ENCODE measurements around the gene MLN. TPM values are rescaled to one million over a fixed set of nuclear protein-coding genes. Genes with fewer than 3 reads are reported as not detected.

MLN gene
- total RNA-seq, 2 experiments from 2014 or later, result not detected

GRCh38 chr6:33788694-33789549 lies 14.9 kb downstream of the MLN start, which contains the start of gene LEMD2:
TSS of gene LEMD2 (minus strand) at chr6:33789130. CDS start at chr6:33789116, 14 bp downstream.
- ChIA-PET CTCF (interaction anchor here (0.5 to 1.1 kb wide), 2 partner anchors 106 to 126 kb away, joined by 3 to 4 read pairs; no protein-coding TSS in a partner anchor), POLR2A (no interaction called here)
- Mint-ChIP-seq H3K4me1 (peaks cover 48% of the 10 kb centered on the region), H3K36me3 (ENCODE audit: low read depth) (peaks cover 26% of the 10 kb centered on the region), H3K27ac (peak within 1 kb of the TSS; percentile 95), H3K4me3 (peak within 1 kb of the TSS; percentile 85), H3K27me3 (peaks cover 5% of the 10 kb centered on the region), H3K9me3 (no peaks in the 10 kb centered on the region)
- DNase-seq, result peak; percentile 89

- Mint-ChIP-seq H3K9me3 (no peaks in the 10 kb centered on the region), H3K36me3 (ENCODE audit: low read depth) (peaks cover 33% of the 10 kb centered on the region), H3K27ac (peak overlapping the region; percentile 95), H3K27me3 (peaks cover 3% of the 10 kb centered on the region), H3K4me3 (peak overlapping the region; percentile 85), H3K4me1 (peaks cover 49% of the 10 kb centered on the region)
- ChIA-PET POLR2A (interaction anchor here (0.6 to 0.7 kb wide), 3 partner anchors 10 to 469 kb away, joined by 3 read pairs; no protein-coding TSS in a partner anchor), CTCF (interaction anchor here (0.5 to 1.5 kb wide), 4 partner anchors 10 to 240 kb away, joined by 3 to 4 read pairs (median 4); no protein-coding TSS in a partner anchor)
- peak; percentile 69 for DNase-seq
Observed at GRCh38 chr6:33787954-33788693, 15.7 kb downstream of the MLN start.

GRCh38 chr6:33787346-33787953 lies 16.4 kb downstream of the MLN start:
- no peaks in the 10 kb centered on the region for H3K9me3 Mint-ChIP-seq
- CTCF ChIA-PET, result interaction anchor here (0.6 to 1.5 kb wide), 3 partner anchors 9 to 241 kb away, joined by 3 to 4 read pairs (median 4); no protein-coding TSS in a partner anchor
- DNase-seq, result no peak
- peaks cover 49% of the 10 kb centered on the region for H3K4me1 Mint-ChIP-seq
- POLR2A ChIA-PET, result interaction anchor here (0.6 to 0.7 kb wide), 3 partner anchors 11 to 469 kb away, joined by 3 read pairs; no protein-coding TSS in a partner anchor
- H3K4me3 Mint-ChIP-seq, result peak overlapping the region; percentile 85
- no peaks in the 10 kb centered on the region for H3K27me3 Mint-ChIP-seq
- peak overlapping the region; percentile 95 for H3K27ac Mint-ChIP-seq
- peaks cover 37% of the 10 kb centered on the region for H3K36me3 Mint-ChIP-seq (ENCODE audit: low read depth)

DNA sequence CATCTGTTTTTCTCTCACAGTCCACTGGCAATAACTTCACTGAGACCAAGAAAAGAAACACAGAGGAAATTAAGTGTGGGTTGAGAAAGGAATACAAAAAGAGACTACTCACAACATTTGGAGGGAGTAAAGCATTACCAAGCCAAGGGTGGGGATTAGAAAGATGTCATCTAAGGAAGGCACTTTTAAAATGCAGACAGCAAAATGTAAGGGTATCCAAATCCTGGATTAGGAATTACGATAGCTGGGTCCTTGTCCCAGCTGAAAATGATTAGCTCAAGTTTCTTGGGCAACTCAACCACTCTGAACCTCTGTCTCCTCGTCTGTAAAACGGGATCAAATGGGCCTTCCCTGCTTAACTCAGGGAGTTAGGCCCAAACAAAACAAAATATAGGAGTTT lies 17.1 kb downstream of the MLN start:
- Mint-ChIP-seq H3K27ac (no peak overlapping the region), H3K4me3 (peak overlapping the region; percentile 85), H3K9me3 (no peaks in the 10 kb centered on the region), H3K36me3 (ENCODE audit: low read depth) (peaks cover 41% of the 10 kb centered on the region), H3K27me3 (no peaks in the 10 kb centered on the region), H3K4me1 (peaks cover 49% of the 10 kb centered on the region)
- no peak for DNase-seq
- ChIA-PET POLR2A (no interaction called here), CTCF (interaction anchor here (1.5 kb wide), 1 partner anchor 8 kb away, joined by 4 read pairs; no protein-coding TSS in a partner anchor)

DNA sequence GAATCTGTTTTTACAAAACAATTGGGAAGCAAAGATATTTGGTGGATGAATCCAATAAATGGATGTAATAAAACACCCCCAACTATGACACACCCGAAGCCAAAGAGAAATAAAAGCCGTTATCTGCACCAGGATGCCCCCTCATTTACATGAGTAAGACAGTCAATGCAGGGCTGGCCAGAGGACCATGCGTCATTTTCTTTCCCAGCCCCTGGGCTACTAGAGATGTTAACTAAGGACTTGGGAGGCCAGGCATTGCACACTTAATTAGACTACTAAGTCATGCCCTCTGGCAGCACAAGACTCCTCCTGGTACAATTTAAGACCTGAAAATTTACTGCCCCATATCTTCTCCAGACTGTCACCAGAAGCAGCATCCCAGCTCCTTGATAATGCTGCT lies 18.0 kb downstream of the MLN start:
- POLR2A ChIA-PET, result no interaction called here
- Mint-ChIP-seq H3K36me3 (ENCODE audit: low read depth) (peaks cover 46% of the 10 kb centered on the region), H3K4me1 (peaks cover 52% of the 10 kb centered on the region), H3K27ac (peak overlapping the region; percentile 33), H3K27me3 (no peaks in the 10 kb centered on the region), H3K4me3 (no peak overlapping the region), H3K9me3 (no peaks in the 10 kb centered on the region)
- CTCF ChIA-PET, result interaction anchor here (0.5 kb wide), 1 partner anchor 378 kb away, joined by 3 read pairs; no protein-coding TSS in a partner anchor
- DNase-seq, result no peak

GRCh38 chr6:33784787-33785186 lies 19.0 kb downstream of the MLN start:
- H3K9me3 Mint-ChIP-seq, result no peaks in the 10 kb centered on the region
- H3K4me3 Mint-ChIP-seq, result no peak overlapping the region
- POLR2A ChIA-PET, result no interaction called here
- no peaks in the 10 kb centered on the region for H3K27me3 Mint-ChIP-seq
- CTCF ChIA-PET, result no interaction called here
- no peak for DNase-seq
- peaks cover 56% of the 10 kb centered on the region for H3K4me1 Mint-ChIP-seq
- peak overlapping the region; percentile 33 for H3K27ac Mint-ChIP-seq
- H3K36me3 Mint-ChIP-seq (ENCODE audit: low read depth), result peaks cover 52% of the 10 kb centered on the region

- Mint-ChIP-seq H3K4me1 (peaks cover 48% of the 10 kb centered on the region), H3K36me3 (ENCODE audit: low read depth) (peaks cover 59% of the 10 kb centered on the region), H3K9me3 (no peaks in the 10 kb centered on the region), H3K4me3 (no peak overlapping the region), H3K27me3 (no peaks in the 10 kb centered on the region), H3K27ac (no peak overlapping the region)
- DNase-seq, result no peak
- ChIA-PET POLR2A (no interaction called here), CTCF (interaction anchor here (1.9 kb wide), 1 partner anchor 13 kb away, joined by 5 read pairs; no protein-coding TSS in a partner anchor)
Observed at GRCh38 chr6:33783781-33784520, 19.9 kb downstream of the MLN start.

DNA sequence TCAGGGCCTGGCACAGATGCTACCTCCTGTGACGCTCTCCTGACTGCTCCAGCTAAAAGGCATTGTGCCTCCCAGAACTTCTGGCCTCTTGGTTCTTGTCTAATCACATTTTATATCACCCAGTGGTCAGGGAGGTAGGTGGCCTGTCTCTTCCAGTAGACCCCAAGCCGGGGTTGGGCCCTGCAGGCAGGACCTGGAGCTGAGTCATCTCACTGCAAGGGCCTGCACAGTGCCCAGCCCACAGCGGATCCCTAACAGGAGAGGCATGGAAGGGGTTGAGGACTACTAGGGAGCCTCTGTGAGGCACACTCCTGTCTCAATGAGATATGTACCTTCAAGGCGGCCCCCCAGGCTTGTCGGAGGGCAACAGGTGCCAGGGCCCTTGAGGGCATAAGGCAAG lies 21.2 kb downstream of the MLN start:
- CTCF ChIA-PET, result interaction anchor here (1.9 kb wide), 1 partner anchor 11 kb away, joined by 5 read pairs; no protein-coding TSS in a partner anchor
- no peak for DNase-seq
- Mint-ChIP-seq H3K27ac (no peak overlapping the region), H3K4me3 (no peak overlapping the region), H3K27me3 (no peaks in the 10 kb centered on the region), H3K9me3 (no peaks in the 10 kb centered on the region), H3K4me1 (peaks cover 44% of the 10 kb centered on the region), H3K36me3 (ENCODE audit: low read depth) (peaks cover 62% of the 10 kb centered on the region)
- POLR2A ChIA-PET, result no interaction called here

DNA sequence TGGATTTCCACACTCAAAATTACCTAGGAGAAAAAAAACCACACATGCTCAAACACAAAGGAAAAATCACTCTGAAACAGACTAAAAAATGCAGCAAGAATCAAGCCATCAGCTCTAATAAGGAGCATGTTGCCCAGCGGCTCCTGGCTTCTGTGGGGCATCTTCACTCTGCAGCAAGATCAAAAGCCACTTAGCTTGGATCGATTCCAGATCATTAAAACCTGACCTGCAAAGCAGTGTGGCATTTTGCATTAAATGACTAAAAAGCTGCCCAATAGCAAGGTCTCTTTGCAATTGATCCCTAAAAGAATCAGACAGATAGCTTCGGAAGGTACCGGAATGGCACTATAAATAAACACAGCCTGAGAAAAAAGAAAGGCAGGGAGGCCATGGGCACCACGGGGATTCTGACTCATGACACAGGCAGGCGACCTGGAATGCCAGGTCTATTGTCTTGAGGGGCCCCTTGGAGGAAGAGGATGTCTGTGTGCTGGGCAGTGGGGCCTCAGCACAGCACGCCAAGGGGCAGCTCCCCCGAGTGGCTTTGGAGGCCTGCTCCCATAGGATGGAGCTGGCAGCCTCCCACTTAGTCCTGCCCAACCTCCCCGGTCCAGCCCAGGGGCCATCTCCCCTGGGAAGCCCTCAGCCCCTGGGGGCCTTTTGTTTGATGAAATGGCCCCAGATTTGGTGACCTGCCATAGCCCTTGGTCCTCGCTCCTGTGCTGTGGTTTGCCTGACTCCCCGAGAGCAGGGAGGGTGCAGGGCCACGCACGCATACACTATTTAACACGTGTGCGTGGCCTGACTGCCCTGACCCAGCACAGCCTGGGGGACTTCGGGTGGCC lies 22.4 kb downstream of the MLN start:
- H3K27me3 Mint-ChIP-seq, result no peaks in the 10 kb centered on the region
- no peak overlapping the region for H3K4me3 Mint-ChIP-seq
- H3K27ac Mint-ChIP-seq, result no peak overlapping the region
- peaks cover 31% of the 10 kb centered on the region for H3K4me1 Mint-ChIP-seq
- POLR2A ChIA-PET, result no interaction called here
- CTCF ChIA-PET, result interaction anchor here (1.9 to 2.6 kb wide), 2 partner anchors 10 kb away, joined by 5 to 10 read pairs; no protein-coding TSS in a partner anchor
- DNase-seq, result no peak
- peaks cover 66% of the 10 kb centered on the region for H3K36me3 Mint-ChIP-seq (ENCODE audit: low read depth)
- H3K9me3 Mint-ChIP-seq, result no peaks in the 10 kb centered on the region

DNA sequence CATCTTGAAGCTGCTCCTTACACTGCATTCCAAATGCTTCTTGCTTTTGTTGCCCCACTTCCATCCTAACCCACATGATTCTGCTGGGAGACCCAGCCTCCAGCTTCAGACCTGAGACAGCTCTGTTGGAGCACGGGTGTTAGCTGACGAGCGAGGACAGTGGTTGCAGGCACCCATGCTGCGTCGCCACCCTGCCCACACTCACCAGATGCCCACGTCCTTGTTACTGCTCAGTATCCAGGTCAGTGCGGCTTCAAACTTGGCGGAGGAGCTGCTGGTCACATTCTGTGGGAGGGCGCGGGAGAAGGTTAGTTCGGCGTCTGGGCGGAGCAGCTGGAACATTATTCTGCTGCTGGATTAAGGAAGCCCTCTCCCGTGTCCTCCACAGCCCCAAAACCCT lies 23.9 kb downstream of the MLN start:
- no peaks in the 10 kb centered on the region for H3K27me3 Mint-ChIP-seq
- peaks cover 17% of the 10 kb centered on the region for H3K4me1 Mint-ChIP-seq
- ChIA-PET CTCF (interaction anchor here (0.6 to 2.6 kb wide), 4 partner anchors 9 to 248 kb away, joined by 3 to 10 read pairs (median 4); no protein-coding TSS in a partner anchor), POLR2A (no interaction called here)
- peaks cover 67% of the 10 kb centered on the region for H3K36me3 Mint-ChIP-seq (ENCODE audit: low read depth)
- DNase-seq, result no peak
- H3K4me3 Mint-ChIP-seq, result no peak overlapping the region
- no peaks in the 10 kb centered on the region for H3K9me3 Mint-ChIP-seq
- H3K27ac Mint-ChIP-seq, result no peak overlapping the region

GRCh38 chr6:33779290-33779689 lies 24.5 kb downstream of the MLN start:
- H3K27ac Mint-ChIP-seq, result no peak overlapping the region
- ChIA-PET POLR2A (no interaction called here), CTCF (interaction anchor here (0.7 to 2.6 kb wide), 5 partner anchors 8 to 248 kb away, joined by 3 to 10 read pairs (median 4); no protein-coding TSS in a partner anchor)
- no peak for DNase-seq
- H3K4me1 Mint-ChIP-seq, result peaks cover 12% of the 10 kb centered on the region
- H3K36me3 Mint-ChIP-seq (ENCODE audit: low read depth), result peaks cover 67% of the 10 kb centered on the region
- no peaks in the 10 kb centered on the region for H3K9me3 Mint-ChIP-seq
- H3K4me3 Mint-ChIP-seq, result no peak overlapping the region
- no peaks in the 10 kb centered on the region for H3K27me3 Mint-ChIP-seq

Measured in activated CD4-positive, alpha-beta T cell treated with anti-CD3 and anti-CD28 coated beads, Interleukin-2, amount 10 ng/mL, durations not matched to agents 7 days and 5 days (primary cell).